Mesenchymal stem cell (in vitro differentiated cells and primary cell): Measurements from ENCODE around the gene ADGRV1.
"Not testable (repeated sequence)": the region's sequence is repeated elsewhere in the genome, so short reads cannot be mapped to it uniquely, and the experiment has no call there.

Experiments used
- DNase-seq: peaks from one replicate; pipeline ENCODE4 v3.0.0-alpha.2; 2013
- H2AFZ ChIP-seq: one replicate; pipeline ENCODE4 v1.6.1; 2013; ENCODE audit warnings: low read depth, mild to moderate bottlenecking, control low read depth, inconsistent platforms, low read length, moderate library complexity
- H2AK5ac ChIP-seq: 2 replicates; pipeline ENCODE4 v1.6.1; 2013; ENCODE audit warnings: low read length, moderate library complexity, mild to moderate bottlenecking, inconsistent platforms; ENCODE audit not compliant: severe bottlenecking
- H2BK120ac ChIP-seq: one replicate; pipeline ENCODE4 v1.6.1; 2013; ENCODE audit warnings: low read depth, mild to moderate bottlenecking, inconsistent platforms, low read length, moderate library complexity
- H2BK12ac ChIP-seq, 2 experiments: one replicate each; pipeline ENCODE4 v1.6.1; 2013; ENCODE audit warnings: inconsistent platforms in 2 of 2, low read length in 2 of 2, mild to moderate bottlenecking in 2 of 2, moderate library complexity in 2 of 2, control low read depth in 1 of 2
- H2BK15ac ChIP-seq: one replicate; pipeline ENCODE4 v1.6.1; 2013; ENCODE audit warnings: mild to moderate bottlenecking, low read depth, inconsistent platforms; ENCODE audit not compliant: poor library complexity, severe bottlenecking
- H2BK5ac ChIP-seq: 2 replicates; pipeline ENCODE4 v1.6.1; 2013; ENCODE audit warnings: low read depth, mild to moderate bottlenecking, low read length, control low read depth, inconsistent platforms; ENCODE audit not compliant: poor library complexity, severe bottlenecking
- H3K14ac ChIP-seq, 2 experiments: one replicate each; pipeline ENCODE4 v1.6.1; 2013; ENCODE audit warnings: inconsistent platforms in 2 of 2, low read length in 2 of 2, control low read depth in 1 of 2, mild to moderate bottlenecking in 1 of 2, moderate library complexity in 1 of 2
- H3K18ac ChIP-seq, 2 experiments: one replicate each; pipeline ENCODE4 v1.6.1; 2013; ENCODE audit warnings: inconsistent platforms in 2 of 2, low read length in 2 of 2, control low read depth in 1 of 2, low read depth in 1 of 2, mild to moderate bottlenecking in 1 of 2
- H3K23ac ChIP-seq, 2 experiments: one replicate each; pipeline ENCODE4 v1.6.1; 2013; ENCODE audit warnings: inconsistent platforms in 2 of 2, low read length in 2 of 2, mild to moderate bottlenecking in 2 of 2, moderate library complexity in 2 of 2, control low read depth in 1 of 2
- H3K27ac ChIP-seq: 2 replicates; pipeline ENCODE4 v1.5.1; 2013; ENCODE audit warnings: mild to moderate bottlenecking, moderate library complexity, low read length, control low read depth, inconsistent platforms; ENCODE audit not compliant: poor library complexity, severe bottlenecking
- H3K27me3 ChIP-seq, 2 experiments: 2 replicates each; pipeline versions ENCODE4 v1.6.1 to v1.7.0; 2013; ENCODE audit warnings: low read length in 2 of 2, mild to moderate bottlenecking in 2 of 2, moderate library complexity in 2 of 2, control low read depth in 1 of 2, inconsistent platforms in 1 of 2; ENCODE audit not compliant: control insufficient read depth in 1 of 2, insufficient read depth in 1 of 2
- H3K36me3 ChIP-seq, 2 experiments: 2 replicates each; pipeline versions ENCODE4 v1.6.1 to v1.7.0; 2013; ENCODE audit warnings: low read length in 2 of 2, control low read depth in 1 of 2, inconsistent platforms in 1 of 2, low read depth in 1 of 2, mild to moderate bottlenecking in 1 of 2; ENCODE audit not compliant: insufficient read depth in 2 of 2, control insufficient read depth in 1 of 2
- H3K4ac ChIP-seq, 2 experiments: one replicate each; pipeline ENCODE4 v1.6.1; 2013; ENCODE audit warnings: inconsistent platforms in 2 of 2, low read length in 2 of 2, mild to moderate bottlenecking in 2 of 2, moderate library complexity in 2 of 2, control low read depth in 1 of 2, low read depth in 1 of 2
- H3K4me1 ChIP-seq: 2 replicates; pipeline ENCODE4 v1.6.1; 2013; ENCODE audit warnings: low read depth, low read length, control low read depth; ENCODE audit not compliant: control insufficient read depth, insufficient read depth
- H3K4me2 ChIP-seq: 2 replicates; pipeline ENCODE4 v1.6.1; 2013; ENCODE audit warnings: low read length, mild to moderate bottlenecking, inconsistent platforms; ENCODE audit not compliant: poor library complexity, severe bottlenecking
- H3K4me3 ChIP-seq, 2 experiments: 2 replicates each; pipeline versions ENCODE4 v1.5.1 to v1.7.0; 2013; ENCODE audit warnings: low read length in 2 of 2, mild to moderate bottlenecking in 2 of 2, control low read depth in 1 of 2, low read depth in 1 of 2; ENCODE audit not compliant: insufficient read depth in 1 of 2
- H3K79me1 ChIP-seq: replicated peaks from 2 replicates; pipeline ENCODE4 v1.6.1; 2013; ENCODE audit warnings: mild to moderate bottlenecking, control low read depth, low read length, inconsistent platforms; ENCODE audit not compliant: poor library complexity, severe bottlenecking
- H3K9ac ChIP-seq: 2 replicates; pipeline ENCODE4 v1.7.0; 2013; ENCODE audit warnings: mild to moderate bottlenecking, low read length, moderate library complexity
- H3K9me3 ChIP-seq: 2 replicates; pipeline ENCODE4 v1.7.0; 2013; ENCODE audit warnings: mild to moderate bottlenecking, low read length; ENCODE audit not compliant: control insufficient read depth
- H4K8ac ChIP-seq: one replicate; pipeline ENCODE4 v1.6.1; 2013; ENCODE audit warnings: inconsistent platforms, mild to moderate bottlenecking, low read length, moderate library complexity
- H4K91ac ChIP-seq: one replicate; pipeline ENCODE4 v1.6.1; 2013; ENCODE audit warnings: mild to moderate bottlenecking, low read length, inconsistent platforms
- WGBS: methylation state at CpG from one replicate; pipeline ENCODE4 v1.1.7; 2013; ENCODE audit warnings: mixed read lengths; 5-methylcytosine and 5-hydroxymethylcytosine counted together

The ADGRV1 gene

DNA sequence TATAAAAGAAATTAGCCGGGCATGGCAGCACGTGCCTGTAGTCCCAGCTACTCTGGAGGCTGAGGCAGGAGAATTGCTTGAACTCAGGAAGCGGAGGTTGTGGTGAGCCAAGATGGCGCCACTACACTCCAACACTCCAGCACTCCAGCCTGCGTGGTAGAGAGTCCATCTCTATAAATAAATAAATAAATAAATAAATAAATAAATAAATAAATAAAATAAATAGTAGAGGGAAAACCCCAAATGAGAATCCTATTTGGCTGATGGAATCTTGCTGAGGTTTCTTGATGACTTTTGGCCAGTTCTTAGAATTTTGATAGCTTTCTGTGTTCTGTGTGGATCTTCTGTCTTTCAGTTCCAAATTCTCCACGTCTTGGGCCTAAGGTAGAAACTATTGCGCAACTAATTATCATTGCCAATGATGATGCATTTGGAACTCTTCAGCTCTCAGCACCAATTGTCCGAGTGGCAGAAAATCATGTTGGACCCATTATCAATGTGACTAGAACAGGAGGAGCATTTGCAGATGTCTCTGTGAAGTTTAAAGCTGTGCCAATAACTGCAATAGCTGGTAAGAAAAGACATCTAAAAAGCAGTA lies 126.9 kb downstream of the ADGRV1 start:
- 94% methylated on average over 5 of the region's 8 CpGs for WGBS
- no peak overlapping the region for H3K27ac ChIP-seq
- H3K4ac ChIP-seq, result no peak overlapping the region
- H2BK15ac ChIP-seq, result no peak overlapping the region
- no peak overlapping the region for H2BK5ac ChIP-seq
- no peak for DNase-seq
- H3K14ac ChIP-seq, result no peak overlapping the region
- no peak overlapping the region for H3K9ac ChIP-seq
- no peak overlapping the region for H4K8ac ChIP-seq
- no peaks in the 10 kb centered on the region for H3K79me1 ChIP-seq
- no peaks in the 10 kb centered on the region for H3K27me3 ChIP-seq
- H2BK12ac ChIP-seq, result no peak overlapping the region
- H3K18ac ChIP-seq, result no peak overlapping the region
- H4K91ac ChIP-seq, result no peak overlapping the region
- no peaks in the 10 kb centered on the region for H3K36me3 ChIP-seq
- H3K4me2 ChIP-seq, result no peak overlapping the region
- H2AK5ac ChIP-seq, result no peak overlapping the region
- no peaks in the 10 kb centered on the region for H3K4me1 ChIP-seq
- no peak overlapping the region for H2AFZ ChIP-seq
- no peak overlapping the region for H3K23ac ChIP-seq
- no peak overlapping the region for H3K4me3 ChIP-seq
- H2BK120ac ChIP-seq, result no peak overlapping the region
- no peaks in the 10 kb centered on the region for H3K9me3 ChIP-seq

DNA sequence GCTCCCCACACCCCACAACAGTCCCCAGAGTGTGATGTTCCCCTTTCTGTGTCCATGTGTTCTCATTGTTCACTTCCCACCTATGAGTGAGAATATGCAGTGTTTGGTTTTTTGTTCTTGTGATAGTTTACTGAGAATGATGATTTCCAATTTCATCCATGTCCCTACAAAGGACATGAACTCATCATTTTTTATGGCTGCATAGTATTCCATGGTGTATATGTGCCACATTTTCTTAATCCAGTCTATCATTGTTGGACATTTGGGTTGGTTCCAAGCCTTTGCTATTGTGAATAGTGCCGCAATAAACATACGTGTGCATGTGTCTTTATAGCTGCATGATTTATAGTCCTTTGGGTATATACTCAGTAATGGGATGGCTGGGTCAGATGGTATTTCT lies 127.8 kb downstream of the ADGRV1 start:
- not testable (repeated sequence) for H2BK12ac ChIP-seq, H2BK120ac ChIP-seq, H4K91ac ChIP-seq, H3K23ac ChIP-seq, H3K4me2 ChIP-seq, H3K18ac ChIP-seq, H3K27ac ChIP-seq, H4K8ac ChIP-seq, H3K27me3 ChIP-seq, H2BK15ac ChIP-seq, H3K79me1 ChIP-seq, H3K4me1 ChIP-seq, H2AFZ ChIP-seq, H2BK5ac ChIP-seq, H3K9ac ChIP-seq, H3K36me3 ChIP-seq, H3K9me3 ChIP-seq, H2AK5ac ChIP-seq, H3K4ac ChIP-seq, DNase-seq, H3K4me3 ChIP-seq, H3K14ac ChIP-seq
- WGBS, result no CpG with 5 or more reads among the region's 2 CpGs

GRCh38 chr5:90687458-90687857 lies 128.9 kb downstream of the ADGRV1 start:
- H2AFZ ChIP-seq, H3K18ac ChIP-seq, H4K8ac ChIP-seq, H2BK5ac ChIP-seq, H3K23ac ChIP-seq, H3K27ac ChIP-seq, H3K36me3 ChIP-seq, H3K4me2 ChIP-seq, H3K9me3 ChIP-seq, H3K4me1 ChIP-seq, H3K4ac ChIP-seq, DNase-seq, H4K91ac ChIP-seq, H3K27me3 ChIP-seq, H2BK120ac ChIP-seq, H3K79me1 ChIP-seq, H2BK12ac ChIP-seq, H3K14ac ChIP-seq, H2AK5ac ChIP-seq, H2BK15ac ChIP-seq, H3K9ac ChIP-seq, H3K4me3 ChIP-seq: not testable (repeated sequence)
- WGBS, result no CpG with 5 or more reads among the region's 3 CpGs

- Histone ChIP-seq H4K91ac (no peak overlapping the region), H2BK120ac (no peak overlapping the region), H3K4me1 (no peaks in the 10 kb centered on the region), H3K79me1 (no peaks in the 10 kb centered on the region), H2BK15ac (no peak overlapping the region), H3K18ac (no peak overlapping the region), H4K8ac (no peak overlapping the region), H3K9ac (no peak overlapping the region), H2BK12ac (no peak overlapping the region), H2AFZ (no peak overlapping the region), H3K36me3 (no peaks in the 10 kb centered on the region), H3K9me3 (no peaks in the 10 kb centered on the region), H3K14ac (no peak overlapping the region), H3K27me3 (peaks cover 0 to 5% of the 10 kb centered on the region in 2 experiments), H2AK5ac (no peak overlapping the region), H3K23ac (no peak overlapping the region), H3K4me3 (no peak overlapping the region), H3K4me2 (no peak overlapping the region), H3K27ac (no peak overlapping the region), H3K4ac (no peak overlapping the region), H2BK5ac (no peak overlapping the region)
- DNase-seq, result no peak
- WGBS, result no CpG with 5 or more reads among the region's 2 CpGs
These were observed 130.5 kb downstream of the ADGRV1 start for GRCh38 chr5:90689064-90689463.
